ENCODE results near the gene TPT1. TPM values are rescaled to one million over a fixed set of nuclear protein-coding genes. Genes with fewer than 3 reads are reported as not detected.

Gene TPT1
- total and polyA plus RNA-seq, 9 donors, result 4,694 to 14,373 (median 7,045) TPM

DNA sequence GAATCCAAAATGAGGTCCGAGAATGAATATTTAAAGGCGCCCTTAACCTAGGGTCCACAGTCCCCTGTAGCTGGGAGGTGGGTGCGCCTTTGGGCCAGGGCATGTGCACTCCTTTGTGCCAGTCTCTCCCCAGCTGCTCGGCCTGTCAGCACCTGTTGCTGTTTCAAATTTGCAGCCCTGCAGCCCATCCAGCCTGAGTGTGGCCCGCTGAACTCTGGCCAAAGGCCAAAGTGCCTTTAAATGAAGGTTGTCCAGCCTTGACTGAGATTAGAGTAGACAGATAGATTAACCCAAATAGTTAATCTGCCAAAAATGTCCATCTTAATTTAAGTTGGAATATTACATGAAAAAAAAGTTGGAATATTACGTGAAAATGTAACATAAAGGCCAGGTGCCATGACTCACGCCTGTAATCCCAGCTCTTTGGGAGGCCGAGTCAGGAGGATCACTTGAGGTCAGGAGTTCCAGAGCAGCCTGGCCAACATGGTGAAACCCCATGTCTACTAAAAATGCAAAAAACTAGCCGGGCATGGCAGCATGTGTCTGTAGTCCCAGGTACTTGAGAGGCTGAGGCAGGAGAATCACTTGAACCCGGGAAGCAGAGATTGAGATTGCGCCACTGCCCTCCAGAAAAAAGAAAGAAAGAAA lies 25.3 kb downstream of the TPT1 start:
- WGBS, 3 donors, result 89 to 94% (median 89%) methylated on average over 11 of the region's 11 CpGs
- no peak overlapping the region for H3K4me3 ChIP-seq
- TF ChIP-seq, protein P1, sequence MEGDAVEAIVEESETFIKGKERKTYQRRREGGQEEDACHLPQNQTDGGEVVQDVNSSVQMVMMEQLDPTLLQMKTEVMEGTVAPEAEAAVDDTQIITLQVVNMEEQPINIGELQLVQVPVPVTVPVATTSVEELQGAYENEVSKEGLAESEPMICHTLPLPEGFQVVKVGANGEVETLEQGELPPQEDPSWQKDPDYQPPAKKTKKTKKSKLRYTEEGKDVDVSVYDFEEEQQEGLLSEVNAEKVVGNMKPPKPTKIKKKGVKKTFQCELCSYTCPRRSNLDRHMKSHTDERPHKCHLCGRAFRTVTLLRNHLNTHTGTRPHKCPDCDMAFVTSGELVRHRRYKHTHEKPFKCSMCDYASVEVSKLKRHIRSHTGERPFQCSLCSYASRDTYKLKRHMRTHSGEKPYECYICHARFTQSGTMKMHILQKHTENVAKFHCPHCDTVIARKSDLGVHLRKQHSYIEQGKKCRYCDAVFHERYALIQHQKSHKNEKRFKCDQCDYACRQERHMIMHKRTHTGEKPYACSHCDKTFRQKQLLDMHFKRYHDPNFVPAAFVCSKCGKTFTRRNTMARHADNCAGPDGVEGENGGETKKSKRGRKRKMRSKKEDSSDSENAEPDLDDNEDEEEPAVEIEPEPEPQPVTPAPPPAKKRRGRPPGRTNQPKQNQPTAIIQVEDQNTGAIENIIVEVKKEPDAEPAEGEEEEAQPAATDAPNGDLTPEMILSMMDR (IDR thresholded peaks at IDR 0.05), result no peak
- TF ChIP-seq EP300 (IDR thresholded peaks at IDR 0.05) (no peak), POLR2A (IDR thresholded peaks at IDR 0.05) (no peak)
- H3K27ac ChIP-seq, result no peak overlapping the region
- H3K4me1 ChIP-seq (ENCODE audit: insufficient read depth), result no peaks in the 10 kb centered on the region
- H3K9me3 ChIP-seq, result no peaks in the 10 kb centered on the region
- no peaks in the 10 kb centered on the region for H3K27me3 ChIP-seq
- no peak for DNase-seq
- H3K36me3 ChIP-seq, result no peaks in the 10 kb centered on the region
- intact Hi-C loops (cut with DNase I), result no loop called here

GRCh38 chr13:45314822-45315221 lies 26.2 kb downstream of the TPT1 start:
- H3K4me1 ChIP-seq (ENCODE audit: insufficient read depth), result no peaks in the 10 kb centered on the region
- no peaks in the 10 kb centered on the region for H3K36me3 ChIP-seq
- intact Hi-C loops (cut with DNase I), result no loop called here
- no peaks in the 10 kb centered on the region for H3K27me3 ChIP-seq
- 84 to 91% (median 88%) methylated on average over 9 to 10 of the region's 10 CpGs for WGBS, 3 donors
- no peak overlapping the region for H3K27ac ChIP-seq
- H3K4me3 ChIP-seq, result no peak overlapping the region
- no peaks in the 10 kb centered on the region for H3K9me3 ChIP-seq
- no peak for TF ChIP-seq EP300 (IDR thresholded peaks at IDR 0.05)
- no peak for TF ChIP-seq POLR2A (IDR thresholded peaks at IDR 0.05)
- TF ChIP-seq, protein P1 (IDR thresholded peaks at IDR 0.05), result no peak
- DNase-seq, result no peak

DNA sequence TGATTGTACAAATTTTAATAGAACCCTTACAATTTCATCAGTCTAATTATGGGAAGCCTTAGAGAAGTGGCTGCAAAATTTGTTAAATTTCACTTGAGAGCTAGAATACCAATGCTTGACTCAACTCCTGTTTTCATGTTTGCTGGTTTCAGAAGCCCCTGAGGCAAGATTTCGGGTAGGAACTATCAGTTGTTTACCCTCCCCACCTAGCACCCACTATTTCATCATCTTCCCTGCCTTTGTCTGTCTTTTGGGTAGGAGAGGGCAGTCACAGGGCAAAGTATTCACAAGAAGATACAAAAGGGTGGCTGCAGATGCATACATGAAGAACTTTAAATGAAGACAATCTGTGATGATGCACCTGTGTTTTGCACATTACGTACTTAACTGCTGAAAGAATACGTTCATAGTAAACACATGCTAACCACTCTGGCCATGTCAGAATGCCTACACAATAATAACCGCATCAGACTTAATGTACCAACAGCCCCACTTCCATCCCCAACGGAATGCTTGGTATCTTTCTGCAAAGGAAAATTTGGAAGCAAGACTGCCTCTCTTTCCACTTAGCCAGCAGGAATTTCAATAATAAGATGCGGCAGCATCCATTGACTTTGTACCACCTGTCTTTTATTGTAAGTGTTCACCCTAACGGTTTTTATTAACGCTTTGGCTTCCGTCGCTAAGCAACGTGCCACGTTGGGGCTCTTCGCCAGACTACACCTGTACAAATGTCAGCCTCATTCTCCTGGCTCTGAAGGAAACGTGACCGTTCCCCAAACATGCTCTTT lies 30.4 kb downstream of the TPT1 start:
- Histone ChIP-seq H3K9me3 (no peaks in the 10 kb centered on the region), H3K36me3 (no peaks in the 10 kb centered on the region), H3K27me3 (no peaks in the 10 kb centered on the region), H3K4me3 (peak overlapping the region; percentile 35), H3K27ac (no peak overlapping the region), H3K4me1 (ENCODE audit: insufficient read depth) (no peaks in the 10 kb centered on the region)
- DNase-seq, result no peak
- intact Hi-C loops (cut with DNase I), result no loop called here
- WGBS, 3 donors, result 7 to 13% (median 8%) methylated on average over 15 of the region's 15 CpGs
- TF ChIP-seq, protein P1 (IDR thresholded peaks at IDR 0.05), result no peak
- TF ChIP-seq EP300 (IDR thresholded peaks at IDR 0.05) (no peak), POLR2A (IDR thresholded peaks at IDR 0.05) (no peak)

GRCh38 chr13:45306966-45307365 lies 34.0 kb downstream of the TPT1 start:
- intact Hi-C loops (cut with DNase I), result loop anchor here in 3 of 4 donors (5.0 kb wide), 1 partner anchor 260 kb away; no protein-coding TSS in a partner anchor
- TF ChIP-seq POLR2A (IDR thresholded peaks at IDR 0.05) (no peak), EP300 (IDR thresholded peaks at IDR 0.05) (no peak)
- TF ChIP-seq, protein P1 (IDR thresholded peaks at IDR 0.05), result no peak
- H3K27ac ChIP-seq, result no peak overlapping the region
- DNase-seq, result no peak
- no peaks in the 10 kb centered on the region for H3K9me3 ChIP-seq
- H3K4me1 ChIP-seq (ENCODE audit: insufficient read depth), result no peaks in the 10 kb centered on the region
- no peaks in the 10 kb centered on the region for H3K27me3 ChIP-seq
- no peaks in the 10 kb centered on the region for H3K36me3 ChIP-seq
- no peak overlapping the region for H3K4me3 ChIP-seq

All from ovary (tissue), 9 donors.